Small intestine (tissue), 7 donors: ENCODE results near the gene HPCAL1. TPM values are rescaled to one million over a fixed set of nuclear protein-coding genes. Genes with fewer than 3 reads are reported as not detected.

Experiments
- DNase-seq, 2 donors: peaks; one replicate each; pipeline versions ENCODE4 v3.0.0 to v3.0.0-alpha.2; 2013
- FAIRE-seq: peaks from 2 replicates; lab custom pipeline; 2012; peaks lifted over from hg19 to GRCh38; lab: Jason Lieb, UNC
- H3K27ac ChIP-seq, 3 donors: one replicate each; pipeline ENCODE4 v1.5.1; 2013; ENCODE audit warnings: low read length in 2 of 3, mild to moderate bottlenecking in 2 of 3, control low read depth in 1 of 3, inconsistent platforms in 1 of 3, low read depth in 1 of 3, moderate library complexity in 1 of 3
- H3K27me3 ChIP-seq, 3 donors: one replicate each; pipeline ENCODE4 v1.6.1; 2013; ENCODE audit warnings: low read length in 3 of 3, inconsistent platforms in 1 of 3; ENCODE audit not compliant: control insufficient read depth in 3 of 3, insufficient read depth in 3 of 3
- H3K36me3 ChIP-seq, 3 donors: one replicate each; pipeline ENCODE4 v1.6.1; 2013; ENCODE audit warnings: low read length in 3 of 3, inconsistent platforms in 1 of 3, low read depth in 1 of 3, mild to moderate bottlenecking in 1 of 3, moderate library complexity in 1 of 3; ENCODE audit not compliant: control insufficient read depth in 3 of 3, insufficient read depth in 2 of 3
- H3K4me1 ChIP-seq, 3 donors: one replicate each; pipeline ENCODE4 v1.6.1; 2013; ENCODE audit warnings: low read length in 2 of 3, inconsistent platforms in 1 of 3, low read depth in 1 of 3, mild to moderate bottlenecking in 1 of 3, moderate library complexity in 1 of 3; ENCODE audit not compliant: control insufficient read depth in 3 of 3, insufficient read depth in 2 of 3
- H3K4me3 ChIP-seq, 3 donors: one replicate each; pipeline ENCODE4 v1.5.1; 2013; ENCODE audit warnings: low read length in 3 of 3, control low read depth in 1 of 3, inconsistent platforms in 1 of 3, low read depth in 1 of 3, mild to moderate bottlenecking in 1 of 3, moderate library complexity in 1 of 3
- H3K9me3 ChIP-seq, 2 donors: one replicate each; pipeline ENCODE4 v1.6.1; 2013; ENCODE audit warnings: low read depth in 1 of 2, low read length in 1 of 2; ENCODE audit not compliant: control insufficient read depth in 2 of 2, insufficient read depth in 1 of 2
- WGBS, 3 donors: extraction: QIAGEN DNeasy Blood & Tissue Kit; methylation state at CpG; one replicate each; pipeline ENCODE4 v1.1.7; 2013; 5-methylcytosine and 5-hydroxymethylcytosine counted together
- polyA plus RNA-seq, 4 donors: library from polyadenylated mRNA; stranded (reverse) in 3 of 4; unstranded in 1 of 4; fragments of 200-250 nt in 3 of 4; fragments of 120-200 nt in 1 of 4; gene quantifications; one replicate each; pipeline versions ENCODE4 v1.2.1 to v1.2.3, GENCODE V29; 2013
- donor health status: healthy with polysubstance abuse.
- donor health status: control.
- donor health status: control.
- donor health status: Bipolar disorder and iron deficiency.
- donor health status: healthy.

HPCAL1 gene
- polyA plus RNA-seq, 4 donors, result 82.3 to 142 (median 94.2) TPM

DNA sequence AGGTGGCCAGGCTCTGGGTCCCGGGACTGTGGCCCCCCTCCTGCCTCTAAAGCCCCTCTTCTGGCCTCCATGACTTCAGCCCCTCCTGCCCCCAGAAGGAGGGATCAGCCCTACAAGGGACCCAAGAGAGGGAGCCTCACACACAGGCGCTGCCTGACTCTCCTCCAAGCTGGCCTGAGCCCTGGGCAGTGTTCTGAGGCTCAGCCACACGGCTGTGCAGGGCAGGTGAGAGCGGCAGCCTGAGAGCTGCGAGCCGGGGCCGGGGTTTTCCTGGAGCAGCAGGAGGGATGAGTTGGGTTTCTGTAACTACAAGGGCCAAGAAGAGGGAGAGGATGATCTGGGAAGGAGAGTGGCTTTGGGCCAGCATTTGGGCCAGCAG lies 70.1 kb downstream of the HPCAL1 start:
- no peaks in the 10 kb centered on the region for H3K9me3 ChIP-seq
- DNase-seq (no peak), FAIRE-seq (no peak)
- 87 to 91% (median 91%) methylated on average over 7 of the region's 7 CpGs for WGBS, 3 donors
- no peak overlapping the region for H3K27ac ChIP-seq
- H3K4me1 ChIP-seq, result peaks cover 4 to 29% (median 8%) of the 10 kb centered on the region in 3 donors
- H3K27me3 ChIP-seq, result no peaks in the 10 kb centered on the region
- peaks cover 0 to 70% (median 0%) of the 10 kb centered on the region in 3 donors for H3K36me3 ChIP-seq
- no peak overlapping the region for H3K4me3 ChIP-seq

DNA sequence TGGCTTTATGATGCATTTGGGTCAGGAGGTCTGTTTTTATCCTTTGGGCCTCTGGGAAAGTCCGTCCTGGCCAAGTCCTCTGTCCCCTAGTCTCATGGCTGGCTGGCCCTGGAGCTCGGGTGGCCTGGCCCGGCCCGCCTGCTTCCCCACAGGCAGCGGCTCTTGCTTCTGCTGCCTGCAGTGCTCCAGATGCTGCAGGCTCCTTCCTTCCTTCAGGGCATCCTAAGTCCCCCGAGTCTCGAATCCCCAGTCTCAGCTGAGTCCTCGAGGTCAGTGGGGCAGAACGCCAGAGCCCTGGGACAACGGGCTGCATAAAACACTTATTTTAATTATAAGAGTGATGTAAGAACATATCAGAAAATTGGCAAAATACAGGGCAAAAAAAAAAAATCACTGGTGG lies 71.2 kb downstream of the HPCAL1 start:
- Histone ChIP-seq H3K27ac (no peak overlapping the region), H3K4me1 (peaks cover 2 to 20% (median 5%) of the 10 kb centered on the region in 3 donors), H3K9me3 (no peaks in the 10 kb centered on the region), H3K36me3 (peaks cover 0 to 67% (median 0%) of the 10 kb centered on the region in 3 donors), H3K4me3 (no peak overlapping the region), H3K27me3 (no peaks in the 10 kb centered on the region)
- DNase-seq (no peak), FAIRE-seq (no peak)
- WGBS, 3 donors, result 84 to 93% (median 86%) methylated on average over 10 of the region's 10 CpGs

DNA sequence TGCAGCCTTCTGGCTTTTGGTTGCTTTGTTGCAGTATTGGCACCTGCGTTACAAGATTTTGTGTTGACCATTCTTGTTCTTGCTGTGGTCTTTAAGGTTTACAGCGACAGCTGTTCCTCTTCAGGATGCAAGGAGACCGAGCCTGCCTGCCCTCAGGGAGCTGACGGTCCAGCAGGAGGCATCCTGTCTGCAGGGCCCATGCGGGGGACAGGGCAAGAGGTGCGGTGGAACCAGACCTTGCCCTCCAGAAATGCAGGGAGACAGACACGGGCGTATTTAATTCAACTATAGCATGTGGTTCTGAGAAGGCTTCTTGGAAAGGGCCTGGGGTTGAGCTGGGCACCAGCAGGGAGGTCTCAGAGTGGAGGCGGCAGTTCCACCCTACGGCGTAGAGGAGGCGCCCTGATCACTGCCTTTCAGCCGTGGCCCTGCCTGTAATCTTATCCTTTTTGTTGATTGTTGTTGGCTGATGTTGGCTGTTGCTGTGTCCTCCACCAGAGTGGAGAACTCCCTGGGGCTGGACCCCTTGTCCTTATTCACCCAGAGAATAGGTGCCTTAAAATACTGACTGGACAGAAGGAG lies 71.7 kb downstream of the HPCAL1 start:
- FAIRE-seq, result no peak
- no peak overlapping the region for H3K4me3 ChIP-seq
- H3K27ac ChIP-seq, result no peak overlapping the region
- no peak for DNase-seq
- H3K36me3 ChIP-seq, result peaks cover 0 to 62% (median 0%) of the 10 kb centered on the region in 3 donors
- H3K9me3 ChIP-seq, result no peaks in the 10 kb centered on the region
- WGBS, 3 donors, result 85 to 93% (median 91%) methylated on average over 13 of the region's 13 CpGs
- H3K4me1 ChIP-seq, result peaks cover 0 to 15% (median 1%) of the 10 kb centered on the region in 3 donors
- no peaks in the 10 kb centered on the region for H3K27me3 ChIP-seq

DNA sequence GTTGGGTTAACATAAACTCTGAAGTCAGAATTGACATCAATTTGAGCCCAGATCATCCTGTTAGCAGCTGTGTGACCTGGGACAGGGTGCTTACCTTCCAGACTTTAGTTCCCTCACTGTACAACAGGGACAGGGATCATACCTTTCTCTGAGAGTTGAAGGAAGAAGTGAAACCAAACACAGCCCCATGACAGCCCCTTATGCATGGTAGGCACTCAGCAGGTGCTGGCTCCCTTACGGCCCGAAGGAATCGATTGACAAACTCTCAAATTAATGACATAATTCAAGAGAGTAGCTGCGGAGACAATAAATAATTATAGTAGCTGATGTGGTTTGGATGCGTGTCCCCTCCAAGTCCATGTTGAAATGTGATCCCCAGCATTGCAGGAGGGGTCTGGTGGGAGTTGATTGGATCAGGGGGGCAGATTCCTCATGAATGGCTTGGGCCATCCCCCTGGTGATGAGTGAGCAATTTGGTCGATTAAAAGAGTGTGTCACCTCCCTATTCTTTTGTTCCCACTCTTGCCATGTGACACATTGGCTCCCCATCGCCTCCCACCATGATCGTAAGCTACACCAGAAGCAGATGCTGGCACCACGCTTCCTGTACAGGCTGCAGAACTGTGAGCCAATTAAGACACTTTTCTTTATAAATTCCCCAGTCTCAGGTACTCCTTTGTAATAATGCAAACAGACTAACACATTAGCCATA lies 73.0 kb downstream of the HPCAL1 start:
- Histone ChIP-seq H3K4me3 (no peak overlapping the region), H3K36me3 (peaks cover 0 to 65% (median 0%) of the 10 kb centered on the region in 3 donors), H3K9me3 (no peaks in the 10 kb centered on the region), H3K27ac (no peak overlapping the region), H3K27me3 (no peaks in the 10 kb centered on the region), H3K4me1 (peaks cover 0 to 7% (median 0%) of the 10 kb centered on the region in 3 donors)
- WGBS, 3 donors, result 71 to 78% (median 75%) methylated on average over 9 of the region's 9 CpGs
- DNase-seq (no peak), FAIRE-seq (no peak)

DNA sequence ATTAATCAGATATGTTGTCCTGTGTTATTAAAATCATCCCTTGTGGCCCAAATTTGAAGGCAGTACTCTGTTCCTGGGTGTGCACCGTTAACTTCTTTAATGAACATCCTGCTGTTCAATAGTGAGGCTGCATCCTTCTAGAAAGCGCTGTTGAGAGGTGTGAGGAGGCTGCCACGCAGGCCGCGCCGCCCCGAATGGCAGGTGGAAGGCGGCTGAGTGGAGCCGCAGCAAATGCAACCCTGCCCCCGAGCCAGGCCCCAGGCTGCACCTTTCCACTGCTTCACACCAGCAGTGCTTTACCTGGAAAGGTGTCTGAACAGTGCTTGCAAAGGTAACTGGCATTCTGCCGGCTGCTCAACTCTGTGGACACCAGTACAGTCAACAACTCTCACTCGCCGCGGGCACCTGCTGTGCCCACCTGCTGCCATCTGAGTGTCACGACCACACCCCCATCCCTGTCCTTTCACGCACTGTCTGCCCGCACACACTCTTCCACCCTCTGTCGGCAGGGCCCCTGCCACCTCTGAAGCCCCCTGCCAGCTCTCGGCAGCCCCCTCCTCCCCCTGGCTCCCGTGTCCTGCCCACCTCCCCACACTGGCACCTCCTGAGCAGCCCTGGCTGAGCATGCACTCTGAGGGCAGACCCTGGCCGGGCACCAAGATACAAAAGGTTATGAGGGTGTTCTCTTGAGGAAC lies 74.5 kb downstream of the HPCAL1 start:
- WGBS, 3 donors, result 90 to 94% (median 90%) methylated on average over 21 of the region's 21 CpGs
- H3K27ac ChIP-seq, result no peak overlapping the region

DNA sequence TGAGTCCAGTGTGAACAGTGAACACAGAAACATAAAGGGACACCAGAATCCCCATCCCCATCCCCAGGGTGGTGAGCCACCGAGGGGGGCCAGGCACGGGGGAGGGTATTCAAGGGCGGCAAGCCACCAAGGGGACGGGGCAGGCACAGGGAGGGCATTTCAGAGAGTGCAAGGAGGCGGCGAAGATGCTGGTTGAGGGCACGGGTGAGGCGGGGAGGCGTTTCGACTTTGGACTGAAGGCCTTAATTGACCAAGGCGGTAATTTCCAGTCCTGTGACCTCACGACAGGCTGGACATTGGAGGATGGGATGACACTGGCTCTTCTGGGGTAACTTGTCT lies 75.0 kb downstream of the HPCAL1 start:
- H3K4me1 ChIP-seq, result peaks cover 2 to 15% (median 5%) of the 10 kb centered on the region in 3 donors
- H3K4me3 ChIP-seq, result no peak overlapping the region
- no peaks in the 10 kb centered on the region for H3K9me3 ChIP-seq
- WGBS, 3 donors, result 87 to 89% (median 88%) methylated on average over 12 of the region's 12 CpGs
- peaks cover 0 to 58% (median 0%) of the 10 kb centered on the region in 3 donors for H3K36me3 ChIP-seq
- FAIRE-seq, result no peak
- H3K27me3 ChIP-seq, result no peaks in the 10 kb centered on the region
- no peak overlapping the region for H3K27ac ChIP-seq
- DNase-seq, result no peak

More for the DNA sequence above, 74.5 kb downstream of the HPCAL1 start:
- Histone ChIP-seq H3K4me3 (no peak overlapping the region), H3K9me3 (no peaks in the 10 kb centered on the region), H3K27me3 (no peaks in the 10 kb centered on the region), H3K36me3 (peaks cover 0 to 60% (median 0%) of the 10 kb centered on the region in 3 donors), H3K4me1 (peaks cover 0 to 10% (median 2%) of the 10 kb centered on the region in 3 donors)
- FAIRE-seq (no peak), DNase-seq (no peak)

DNA sequence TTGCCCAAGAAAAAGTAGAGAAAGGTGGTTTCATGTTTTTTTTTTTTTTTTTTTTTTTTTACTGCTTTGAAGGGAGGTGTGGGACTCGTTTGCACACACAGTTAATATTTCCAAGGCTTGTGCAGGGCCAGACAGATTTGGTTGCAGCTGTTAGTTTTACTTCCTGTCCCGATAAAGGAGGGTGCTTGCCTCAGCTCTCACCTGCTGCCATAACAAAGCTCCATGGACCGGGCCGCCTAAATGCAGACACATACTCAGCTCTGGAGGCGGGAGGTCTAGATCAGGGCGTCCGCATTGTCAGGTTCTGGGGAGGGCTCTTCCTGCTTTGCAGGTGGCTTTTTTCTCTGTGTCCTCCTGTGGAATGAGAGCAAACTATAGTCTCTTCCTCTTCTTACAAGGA lies 75.5 kb downstream of the HPCAL1 start:
- peaks cover 0 to 56% (median 0%) of the 10 kb centered on the region in 3 donors for H3K36me3 ChIP-seq
- DNase-seq, result no peak
- FAIRE-seq, result no peak
- H3K9me3 ChIP-seq, result no peaks in the 10 kb centered on the region
- H3K27ac ChIP-seq, result no peak overlapping the region
- WGBS, 3 donors, result 60 to 67% (median 62%) methylated on average over 7 of the region's 7 CpGs
- H3K4me1 ChIP-seq, result peaks cover 2 to 18% (median 7%) of the 10 kb centered on the region in 3 donors
- H3K27me3 ChIP-seq, result no peaks in the 10 kb centered on the region
- no peak overlapping the region for H3K4me3 ChIP-seq

DNA sequence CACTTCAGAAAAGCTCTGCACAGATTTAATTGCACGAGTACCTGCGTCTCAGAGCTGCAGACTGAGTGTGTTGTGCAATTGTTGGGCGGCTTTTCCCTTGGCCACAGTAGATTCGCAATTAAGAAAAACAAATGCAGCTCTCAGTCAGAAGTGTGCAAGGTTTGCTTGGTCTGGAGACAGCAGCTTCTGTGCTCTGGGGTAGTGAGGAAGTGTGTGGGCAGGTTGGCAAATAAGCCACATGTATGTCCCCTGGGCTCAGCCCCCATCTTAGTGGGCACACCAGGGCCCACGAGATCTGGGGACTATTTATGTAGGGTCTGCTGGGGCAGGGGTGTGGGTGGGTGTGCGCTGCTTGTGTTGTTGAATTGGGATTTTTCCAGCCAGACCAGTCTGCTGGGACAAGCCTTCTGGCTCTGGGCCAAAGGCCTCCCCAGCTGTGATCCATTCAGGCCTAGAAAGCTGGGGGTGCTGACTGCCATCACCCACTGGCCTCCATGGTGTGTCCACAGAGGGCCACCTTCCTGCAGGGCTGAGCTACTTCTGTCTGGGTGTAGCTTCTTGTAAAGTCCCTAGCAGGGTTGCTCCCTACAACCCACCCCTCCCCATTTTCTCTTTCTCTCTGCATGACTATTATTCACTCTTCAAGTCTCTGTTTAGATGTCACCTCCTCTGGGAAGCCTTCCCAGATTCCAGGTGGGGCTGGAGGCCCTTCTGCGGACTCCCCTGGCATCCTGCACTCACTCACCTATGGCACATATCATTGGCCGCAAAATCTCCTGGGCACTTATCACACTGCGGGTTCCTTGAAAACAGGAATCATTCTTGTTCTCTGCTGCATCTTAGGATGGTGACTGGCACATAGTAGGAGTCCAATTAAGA lies 77.6 kb downstream of the HPCAL1 start:
- Histone ChIP-seq H3K36me3 (peaks cover 0 to 39% (median 0%) of the 10 kb centered on the region in 3 donors), H3K27me3 (no peaks in the 10 kb centered on the region), H3K4me1 (peaks cover 2 to 21% (median 7%) of the 10 kb centered on the region in 3 donors), H3K4me3 (no peak overlapping the region), H3K9me3 (no peaks in the 10 kb centered on the region), H3K27ac (no peak overlapping the region)
- DNase-seq (no peak), FAIRE-seq (no peak)
- 68 to 78% (median 78%) methylated on average over 9 of the region's 9 CpGs for WGBS, 3 donors
